ENCODE data around the gene MICAL1. TPM values are rescaled to one million over a fixed set of nuclear protein-coding genes. Genes with fewer than 3 reads are reported as not detected.

MICAL1 gene
- total and polyA plus RNA-seq, 2 donors (not counting 3 experiments of a cell fraction or from before 2014, with no cell fraction given) = 36.5 to 39.4 TPM

DNA sequence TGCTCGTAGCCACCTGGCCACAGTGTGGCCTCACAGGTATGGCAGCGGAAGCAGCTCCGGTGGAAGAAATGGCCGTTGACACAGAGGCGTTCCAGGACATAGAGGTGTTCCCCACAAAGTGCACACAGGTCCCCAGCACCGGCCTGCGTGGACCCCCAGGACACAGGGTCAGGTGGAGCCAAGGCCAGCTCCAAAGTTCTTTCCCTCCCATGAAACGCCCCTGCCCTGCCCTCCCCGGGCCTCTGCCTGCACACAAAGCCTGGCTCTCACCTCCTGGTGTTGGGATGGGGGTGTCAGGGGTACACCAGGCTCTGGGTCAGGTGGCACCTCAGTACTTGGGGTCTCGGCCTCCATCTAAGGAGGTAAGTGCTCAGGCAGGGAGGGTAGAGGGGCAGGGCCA, 8.5 kb downstream of the MICAL1 start:
- intact Hi-C loops (cut with micrococcal nuclease) = no loop called here
- no peaks in the 10 kb centered on the region for H3K27me3 ChIP-seq (ENCODE audit: control insufficient read depth in 2 of 2, insufficient read depth in 2 of 2, low read length in 2 of 2)
- dilution Hi-C loops (cut with MboI; ENCODE audit: extremely low pct_ligation_motif_present, low sequenced_read_pairs) = no loop called here
- no TSS peak for BruUV-seq (replicated peaks)
- no peaks in the 10 kb centered on the region for H3K79me2 ChIP-seq (ENCODE audit: control insufficient read depth, insufficient read depth, low read length)
- no peaks in the 10 kb centered on the region for H3K4me1 ChIP-seq (ENCODE audit: control insufficient read depth, extremely low read depth, insufficient read depth, low read length)
- no peak overlapping the region for H3K9ac ChIP-seq (replicated peaks; ENCODE audit: extremely low read depth, insufficient read depth, low read length)
- peaks cover 0 to 17% of the 10 kb centered on the region in 2 experiments for H3K36me3 ChIP-seq (ENCODE audit: control insufficient read depth in 2 of 2, extremely low read depth in 1 of 2, insufficient read depth in 2 of 2, low read length in 2 of 2)
- H3K4me2 ChIP-seq (ENCODE audit: insufficient read depth, low read length) = no peak overlapping the region
- FAIRE-seq (no peak), DNase-seq (ENCODE audit: low read depth, low spot score) (no peak)
- TF ChIP-seq, protein P1, sequence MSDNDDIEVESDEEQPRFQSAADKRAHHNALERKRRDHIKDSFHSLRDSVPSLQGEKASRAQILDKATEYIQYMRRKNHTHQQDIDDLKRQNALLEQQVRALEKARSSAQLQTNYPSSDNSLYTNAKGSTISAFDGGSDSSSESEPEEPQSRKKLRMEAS (IDR thresholded peaks at IDR 0.05; ENCODE audit: insufficient read depth, insufficient read length) = no peak
- TF ChIP-seq, protein P2, sequence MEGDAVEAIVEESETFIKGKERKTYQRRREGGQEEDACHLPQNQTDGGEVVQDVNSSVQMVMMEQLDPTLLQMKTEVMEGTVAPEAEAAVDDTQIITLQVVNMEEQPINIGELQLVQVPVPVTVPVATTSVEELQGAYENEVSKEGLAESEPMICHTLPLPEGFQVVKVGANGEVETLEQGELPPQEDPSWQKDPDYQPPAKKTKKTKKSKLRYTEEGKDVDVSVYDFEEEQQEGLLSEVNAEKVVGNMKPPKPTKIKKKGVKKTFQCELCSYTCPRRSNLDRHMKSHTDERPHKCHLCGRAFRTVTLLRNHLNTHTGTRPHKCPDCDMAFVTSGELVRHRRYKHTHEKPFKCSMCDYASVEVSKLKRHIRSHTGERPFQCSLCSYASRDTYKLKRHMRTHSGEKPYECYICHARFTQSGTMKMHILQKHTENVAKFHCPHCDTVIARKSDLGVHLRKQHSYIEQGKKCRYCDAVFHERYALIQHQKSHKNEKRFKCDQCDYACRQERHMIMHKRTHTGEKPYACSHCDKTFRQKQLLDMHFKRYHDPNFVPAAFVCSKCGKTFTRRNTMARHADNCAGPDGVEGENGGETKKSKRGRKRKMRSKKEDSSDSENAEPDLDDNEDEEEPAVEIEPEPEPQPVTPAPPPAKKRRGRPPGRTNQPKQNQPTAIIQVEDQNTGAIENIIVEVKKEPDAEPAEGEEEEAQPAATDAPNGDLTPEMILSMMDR (IDR thresholded peaks at IDR 0.05; ENCODE audit: extremely low read depth in 1 of 2, insufficient read depth in 1 of 2, low read depth in 1 of 2, low read length in 2 of 2) = no peak
- TF ChIP-seq POLR2A (IDR thresholded peaks at IDR 0.05; ENCODE audit: low read depth, low read length) (no peak), EZH2 (IDR thresholded peaks at IDR 0.05; ENCODE audit: borderline replicate concordance, low read depth, low read length, severe bottlenecking) (no peak), MYC (IDR thresholded peaks at IDR 0.05; ENCODE audit: low read depth, low read length) (no peak), FOS (IDR thresholded peaks at IDR 0.05; ENCODE audit: borderline replicate concordance, insufficient read depth, low read length) (no peak), GATA2 (IDR thresholded peaks at IDR 0.05; ENCODE audit: insufficient read depth, insufficient read length, low read depth, low read length) (no peak), JUN (IDR thresholded peaks at IDR 0.05; ENCODE audit: borderline replicate concordance, insufficient read depth, insufficient read length, low read depth) (no peak), POLR2AphosphoS5 (IDR thresholded peaks at IDR 0.05; ENCODE audit: insufficient read depth, low read depth, low read length) (no peak)
- no peak overlapping the region for H2AFZ ChIP-seq (ENCODE audit: low read depth, low read length)
- POLR2A ChIA-PET = no interaction called here
- CTCF ChIA-PET = no interaction called here
- no peaks in the 10 kb centered on the region for H4K20me1 ChIP-seq (replicated peaks; ENCODE audit: control insufficient read depth, extremely low read depth, insufficient read depth, low read length)
- H3K27ac ChIP-seq (ENCODE audit: insufficient read depth, low read depth, low read length) = no peak overlapping the region
- no peaks in the 10 kb centered on the region for H3K9me3 ChIP-seq (replicated peaks; ENCODE audit: control insufficient read depth, insufficient read depth, low read length)
- no peak overlapping the region for H3K4me3 ChIP-seq (replicated peaks in 1 of 3; ENCODE audit: insufficient read depth in 1 of 3, low read depth in 1 of 3, low read length in 3 of 3)
- H3K9me1 ChIP-seq (replicated peaks; ENCODE audit: control insufficient read depth, extremely low read depth, insufficient read depth, low read length) = no peaks in the 10 kb centered on the region
